ENCODE measurements around the gene GLRX. TPM values are rescaled to one million over a fixed set of nuclear protein-coding genes. Genes with fewer than 3 reads are reported as not detected.

The GLRX gene
- total RNA-seq, 4 donors from 2014 or later, result 1,042 to 2,721 (median 1,859) TPM

DNA sequence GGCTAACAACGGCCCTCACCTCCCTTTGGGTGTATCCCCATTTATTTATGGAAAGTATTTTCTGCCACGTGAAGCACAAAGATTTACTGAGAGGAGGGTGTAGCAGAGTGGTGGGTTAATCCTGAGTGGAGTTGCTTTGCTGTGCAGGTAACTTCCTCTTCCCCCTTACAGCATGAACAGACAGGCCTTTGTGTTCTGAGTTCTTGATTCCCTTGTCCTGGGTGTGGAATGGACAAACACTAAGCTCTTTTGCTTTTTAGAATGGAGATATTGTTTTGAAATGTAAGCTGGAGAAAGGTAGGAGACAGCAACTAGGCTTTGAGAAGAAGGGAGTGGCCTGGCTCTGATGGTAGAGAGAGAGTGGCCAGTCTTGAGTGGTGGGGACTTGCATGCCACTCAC is 17.1 kb upstream of the GLRX start:
- H3K27ac ChIP-seq, result peak overlapping the region; percentile 90 to 95 (median 92)
- H3K27me3 ChIP-seq, result no peaks in the 10 kb centered on the region
- no peak overlapping the region for H3K4me3 ChIP-seq
- TF ChIP-seq POLR2A (IDR thresholded peaks at IDR 0.05), result no peak
- TF ChIP-seq, protein P1, sequence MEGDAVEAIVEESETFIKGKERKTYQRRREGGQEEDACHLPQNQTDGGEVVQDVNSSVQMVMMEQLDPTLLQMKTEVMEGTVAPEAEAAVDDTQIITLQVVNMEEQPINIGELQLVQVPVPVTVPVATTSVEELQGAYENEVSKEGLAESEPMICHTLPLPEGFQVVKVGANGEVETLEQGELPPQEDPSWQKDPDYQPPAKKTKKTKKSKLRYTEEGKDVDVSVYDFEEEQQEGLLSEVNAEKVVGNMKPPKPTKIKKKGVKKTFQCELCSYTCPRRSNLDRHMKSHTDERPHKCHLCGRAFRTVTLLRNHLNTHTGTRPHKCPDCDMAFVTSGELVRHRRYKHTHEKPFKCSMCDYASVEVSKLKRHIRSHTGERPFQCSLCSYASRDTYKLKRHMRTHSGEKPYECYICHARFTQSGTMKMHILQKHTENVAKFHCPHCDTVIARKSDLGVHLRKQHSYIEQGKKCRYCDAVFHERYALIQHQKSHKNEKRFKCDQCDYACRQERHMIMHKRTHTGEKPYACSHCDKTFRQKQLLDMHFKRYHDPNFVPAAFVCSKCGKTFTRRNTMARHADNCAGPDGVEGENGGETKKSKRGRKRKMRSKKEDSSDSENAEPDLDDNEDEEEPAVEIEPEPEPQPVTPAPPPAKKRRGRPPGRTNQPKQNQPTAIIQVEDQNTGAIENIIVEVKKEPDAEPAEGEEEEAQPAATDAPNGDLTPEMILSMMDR (IDR thresholded peaks at IDR 0.05 in 4 of 5, conservative IDR thresholded peaks at IDR 0.05 in 1 of 5), result no peak
- peaks cover 42 to 81% of the 10 kb centered on the region in 2 donors for H3K4me1 ChIP-seq
- in situ Hi-C loops (cut with MboI; ENCODE audit: low sequenced_read_pairs in 4 of 4) (loop anchor here in 3 of 4 donors (10.0 to 25.0 kb wide), 3 partner anchors 65 to 873 kb away; no protein-coding TSS in a partner anchor), intact Hi-C loops (cut with DNase I; ENCODE audit: low total_unique reads) (loop anchor here (5.0 to 10.0 kb wide), 2 partner anchors 285 to 863 kb away; partner anchors contain the start of genes ARSK and SKIC3)
- DNase-seq (no peak), ATAC-seq (no peak)
- no peaks in the 10 kb centered on the region for H3K36me3 ChIP-seq
- H3K9me3 ChIP-seq, result no peaks in the 10 kb centered on the region

DNA sequence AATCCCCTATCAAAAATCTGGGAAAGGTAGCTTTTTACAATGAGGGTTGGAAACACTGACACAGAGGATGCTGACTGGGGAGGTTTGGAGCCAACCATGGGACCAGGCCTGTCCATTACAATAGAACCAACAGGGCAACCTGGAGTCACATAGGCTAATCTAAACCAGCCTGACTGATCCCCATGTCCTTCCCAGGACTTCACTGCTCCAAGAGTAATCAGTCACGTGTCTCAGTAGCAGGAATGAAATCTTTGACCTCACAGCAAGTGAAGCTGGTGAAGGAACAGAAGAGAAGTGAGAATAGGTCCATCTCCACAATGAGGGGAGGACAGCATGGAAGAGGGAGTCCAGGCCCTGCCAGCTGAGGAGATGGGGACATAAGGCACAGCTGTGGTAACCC is 16.0 kb upstream of the GLRX start:
- no peak for TF ChIP-seq POLR2A (IDR thresholded peaks at IDR 0.05)
- TF ChIP-seq, protein P1 (IDR thresholded peaks at IDR 0.05 in 4 of 5, conservative IDR thresholded peaks at IDR 0.05 in 1 of 5), result no peak
- Histone ChIP-seq H3K27me3 (no peaks in the 10 kb centered on the region), H3K9me3 (no peaks in the 10 kb centered on the region), H3K4me3 (peak overlapping the region in 1 of 4 donors; percentile 2), H3K36me3 (no peaks in the 10 kb centered on the region), H3K27ac (peak overlapping the region; percentile 90 to 95 (median 92)), H3K4me1 (peaks cover 46 to 79% of the 10 kb centered on the region in 2 donors)
- ATAC-seq (no peak), DNase-seq (no peak)
- in situ Hi-C loops (cut with MboI; ENCODE audit: low sequenced_read_pairs in 4 of 4), result loop anchor here in 2 of 4 donors (10.0 to 25.0 kb wide), 2 partner anchors 866 to 874 kb away; no protein-coding TSS in a partner anchor
- intact Hi-C loops (cut with DNase I; ENCODE audit: low total_unique reads), result loop anchor here (5.0 kb wide), 1 partner anchor 864 kb away; no protein-coding TSS in a partner anchor

DNA sequence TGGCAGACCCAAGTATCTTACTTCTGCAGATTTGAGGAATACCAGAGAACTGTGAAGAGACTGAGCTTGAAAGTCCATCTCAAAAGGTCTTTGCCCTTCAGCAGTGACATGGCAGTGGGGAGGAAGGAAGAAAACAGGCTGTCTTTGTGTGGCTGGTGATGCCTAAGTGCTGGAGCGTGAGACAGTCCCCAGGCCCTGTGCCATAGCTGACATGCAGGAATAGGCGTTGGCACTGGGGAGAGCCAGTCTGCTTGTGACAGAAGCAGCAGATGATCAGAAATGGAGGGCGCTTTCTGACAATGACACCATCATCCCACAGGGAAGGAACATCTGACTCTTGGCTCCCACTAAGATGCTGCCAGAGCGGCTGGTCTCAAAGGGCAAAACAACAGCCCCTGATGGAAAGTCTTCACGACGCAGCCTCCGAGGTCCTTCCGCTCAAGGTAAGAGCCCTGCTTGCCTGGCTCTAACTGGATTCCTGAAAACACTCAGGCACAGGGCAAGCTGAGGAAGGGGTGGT is 15.5 kb upstream of the GLRX start:
- Histone ChIP-seq H3K4me3 (peak overlapping the region in 1 of 4 donors; percentile 2), H3K27ac (peak overlapping the region; percentile 90 to 95 (median 92)), H3K9me3 (no peaks in the 10 kb centered on the region), H3K4me1 (peaks cover 41 to 75% of the 10 kb centered on the region in 2 donors), H3K36me3 (no peaks in the 10 kb centered on the region), H3K27me3 (no peaks in the 10 kb centered on the region)
- DNase-seq (peak; percentile 73 to 94), ATAC-seq (peak; percentile 23 to 28)
- intact Hi-C loops (cut with DNase I; ENCODE audit: low total_unique reads), result loop anchor here (5.0 kb wide), 1 partner anchor 864 kb away; no protein-coding TSS in a partner anchor
- in situ Hi-C loops (cut with MboI; ENCODE audit: low sequenced_read_pairs in 4 of 4), result loop anchor here in 2 of 4 donors (10.0 to 25.0 kb wide), 2 partner anchors 867 to 874 kb away; no protein-coding TSS in a partner anchor
- no peak for TF ChIP-seq POLR2A (IDR thresholded peaks at IDR 0.05)
- TF ChIP-seq, protein P1 (IDR thresholded peaks at IDR 0.05 in 4 of 5, conservative IDR thresholded peaks at IDR 0.05 in 1 of 5), result no peak

DNA sequence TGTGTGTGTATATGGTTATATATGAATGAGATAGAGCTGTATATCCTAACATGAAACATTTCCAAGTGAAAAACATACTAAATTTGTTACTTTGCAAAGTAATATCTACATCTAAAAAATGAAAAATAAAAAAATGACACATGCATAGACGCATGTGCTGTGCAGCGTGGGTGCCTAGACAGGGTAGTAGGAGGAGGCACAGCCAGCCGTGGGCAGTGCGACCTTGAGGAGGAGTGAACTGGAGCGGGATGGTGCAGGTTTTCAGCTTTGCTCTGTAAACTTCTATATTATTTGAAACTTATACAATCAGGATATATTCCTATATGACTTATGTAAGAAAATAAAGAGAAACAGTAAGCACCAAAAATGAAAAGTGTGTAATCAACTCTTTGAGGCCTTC is 15.0 kb upstream of the GLRX start:
- H3K27me3 ChIP-seq, result no peaks in the 10 kb centered on the region
- no peaks in the 10 kb centered on the region for H3K36me3 ChIP-seq
- no peaks in the 10 kb centered on the region for H3K9me3 ChIP-seq
- ATAC-seq (no peak), DNase-seq (peak in 1 of 2 donors; percentile 45)
- TF ChIP-seq, protein P1 (IDR thresholded peaks at IDR 0.05 in 4 of 5, conservative IDR thresholded peaks at IDR 0.05 in 1 of 5), result no peak
- TF ChIP-seq POLR2A (IDR thresholded peaks at IDR 0.05), result no peak
- intact Hi-C loops (cut with DNase I; ENCODE audit: low total_unique reads) (loop anchor here (2.0 to 5.0 kb wide), 4 partner anchors 15 to 865 kb away; partner anchors contain the start of genes GLRX and RFESD), in situ Hi-C loops (cut with MboI; ENCODE audit: low sequenced_read_pairs in 4 of 4) (loop anchor here in 2 of 4 donors (10.0 to 25.0 kb wide), 2 partner anchors 867 to 875 kb away; no protein-coding TSS in a partner anchor)
- H3K4me3 ChIP-seq, result no peak overlapping the region
- peak overlapping the region; percentile 90 to 95 (median 92) for H3K27ac ChIP-seq
- H3K4me1 ChIP-seq, result peaks cover 35 to 69% of the 10 kb centered on the region in 2 donors
